GM23338 (cell line): Measurements from ENCODE around the gene MFN1.

Experiments used
- CREB1 ChIP-seq: fragments of 250-450 bp; sonication (Bioruptor Pico); IDR thresholded peaks from 2 replicates; pipeline ENCODE4 v1.5.0; 2020; ENCODE audit warnings: low read depth, mild to moderate bottlenecking, moderate library complexity
- CTCF ChIP-seq, 2 experiments: fragments of 200-600 bp in 1 of 2; sonication (generic) in 1 of 2; conservative IDR thresholded peaks; 2 replicates each; pipeline versions ENCODE4 v1.5.1 to v1.6.1; 2016 to 2017; ENCODE audit warnings: antibody characterized with exemption in 2 of 2, low read depth in 2 of 2, mild to moderate bottlenecking in 2 of 2, moderate library complexity in 1 of 2
- ETS1 ChIP-seq: IDR thresholded peaks from 2 replicates; pipeline ENCODE4 v1.6.1; 2016; ENCODE audit warnings: antibody characterized with exemption
- EZH2 ChIP-seq: fragments of 200-600 bp; sonication (generic); IDR thresholded peaks from one replicate; pipeline ENCODE4 v1.8.0; 2017; ENCODE audit warnings: antibody characterized with exemption, mild to moderate bottlenecking, low read depth; ENCODE audit not compliant: unreplicated experiment
- EZH2phosphoT487 ChIP-seq: fragments of 200-600 bp; sonication (generic); IDR thresholded peaks from one replicate; pipeline ENCODE4 v1.8.1; 2018; ENCODE audit warnings: antibody characterized with exemption; ENCODE audit not compliant: unreplicated experiment
- JUNB ChIP-seq: IDR thresholded peaks from one replicate; pipeline ENCODE4 v1.6.1; 2016; ENCODE audit warnings: antibody characterized with exemption; ENCODE audit not compliant: unreplicated experiment
- POLR2AphosphoS5 ChIP-seq: IDR thresholded peaks from 2 replicates; pipeline ENCODE4 v1.6.1; 2016; ENCODE audit warnings: antibody characterized with exemption, low read depth
- STAT1 ChIP-seq: IDR thresholded peaks from one replicate; pipeline ENCODE4 v1.6.1; 2016; ENCODE audit warnings: antibody characterized with exemption; ENCODE audit not compliant: unreplicated experiment
- ZNF114 ChIP-seq: fragments of 250-450 bp; sonication (Bioruptor Pico); IDR thresholded peaks from 2 replicates; pipeline ENCODE4 v1.5.0; 2020; ENCODE audit warnings: mild to moderate bottlenecking, moderate library complexity
- ZNF331 ChIP-seq: fragments of 250-450 bp; sonication (Bioruptor Pico); IDR thresholded peaks from 2 replicates; pipeline ENCODE4 v1.5.0; 2020; ENCODE audit warnings: low read depth, mild to moderate bottlenecking, moderate library complexity
- ZNF462 ChIP-seq: fragments of 250-450 bp; sonication (Bioruptor Pico); IDR thresholded peaks from 2 replicates; pipeline ENCODE4 v1.5.0; 2020; ENCODE audit warnings: mild to moderate bottlenecking, moderate library complexity
- TF ChIP-seq, protein P1 (sequence below): IDR thresholded peaks from one replicate; pipeline ENCODE4 v1.6.1; 2018; ENCODE audit warnings: antibody characterized with exemption; ENCODE audit not compliant: unreplicated experiment

- TF ChIP-seq CTCF (conservative IDR thresholded peaks at IDR 0.05; ENCODE audit: low read depth in 2 of 2) (peak; percentile 62 to 74), CREB1 (CRISPR knock-in tag) (peak; percentile 88), EZH2phosphoT487 (no peak), EZH2 (no peak), POLR2AphosphoS5 (peak; percentile 72), JUNB (no peak), ZNF114 (CRISPR knock-in tag) (no peak), STAT1 (no peak), ZNF331 (CRISPR knock-in tag) (no peak), ETS1 (no peak), ZNF462 (CRISPR knock-in tag) (no peak)
- TF ChIP-seq, protein P1, sequence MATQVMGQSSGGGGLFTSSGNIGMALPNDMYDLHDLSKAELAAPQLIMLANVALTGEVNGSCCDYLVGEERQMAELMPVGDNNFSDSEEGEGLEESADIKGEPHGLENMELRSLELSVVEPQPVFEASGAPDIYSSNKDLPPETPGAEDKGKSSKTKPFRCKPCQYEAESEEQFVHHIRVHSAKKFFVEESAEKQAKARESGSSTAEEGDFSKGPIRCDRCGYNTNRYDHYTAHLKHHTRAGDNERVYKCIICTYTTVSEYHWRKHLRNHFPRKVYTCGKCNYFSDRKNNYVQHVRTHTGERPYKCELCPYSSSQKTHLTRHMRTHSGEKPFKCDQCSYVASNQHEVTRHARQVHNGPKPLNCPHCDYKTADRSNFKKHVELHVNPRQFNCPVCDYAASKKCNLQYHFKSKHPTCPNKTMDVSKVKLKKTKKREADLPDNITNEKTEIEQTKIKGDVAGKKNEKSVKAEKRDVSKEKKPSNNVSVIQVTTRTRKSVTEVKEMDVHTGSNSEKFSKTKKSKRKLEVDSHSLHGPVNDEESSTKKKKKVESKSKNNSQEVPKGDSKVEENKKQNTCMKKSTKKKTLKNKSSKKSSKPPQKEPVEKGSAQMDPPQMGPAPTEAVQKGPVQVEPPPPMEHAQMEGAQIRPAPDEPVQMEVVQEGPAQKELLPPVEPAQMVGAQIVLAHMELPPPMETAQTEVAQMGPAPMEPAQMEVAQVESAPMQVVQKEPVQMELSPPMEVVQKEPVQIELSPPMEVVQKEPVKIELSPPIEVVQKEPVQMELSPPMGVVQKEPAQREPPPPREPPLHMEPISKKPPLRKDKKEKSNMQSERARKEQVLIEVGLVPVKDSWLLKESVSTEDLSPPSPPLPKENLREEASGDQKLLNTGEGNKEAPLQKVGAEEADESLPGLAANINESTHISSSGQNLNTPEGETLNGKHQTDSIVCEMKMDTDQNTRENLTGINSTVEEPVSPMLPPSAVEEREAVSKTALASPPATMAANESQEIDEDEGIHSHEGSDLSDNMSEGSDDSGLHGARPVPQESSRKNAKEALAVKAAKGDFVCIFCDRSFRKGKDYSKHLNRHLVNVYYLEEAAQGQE = no peak
Observed at GRCh38 chr3:179322286-179323196, 25.0 kb upstream of the MFN1 start, which contains the start of gene ZNF639.
